Esophagus muscularis mucosa (tissue), 3 donors: Measurements from ENCODE around the gene PTTG1IP.

Source experiments
- POLR2A ChIP-seq: fragments of 450-650 bp; IDR thresholded peaks from one replicate; pipeline ENCODE4 v1.6.1; 2017; ENCODE audit warnings: antibody characterized with exemption, moderate library complexity, mild to moderate bottlenecking, low read depth
- TF ChIP-seq, protein P1 (sequence below), 3 experiments: fragments of 200-600 bp in 2 of 3; fragments of 450-650 bp in 1 of 3; sonication (generic) in 2 of 3; IDR thresholded peaks; one replicate each; pipeline ENCODE4 v1.5.1; 2017 to 2019; ENCODE audit warnings: antibody characterized with exemption in 3 of 3, mild to moderate bottlenecking in 2 of 3, moderate library complexity in 1 of 3

GRCh38 chr21:44918581-44919033 is 45.1 kb upstream of the PTTG1IP start:
- TF ChIP-seq, protein P1, sequence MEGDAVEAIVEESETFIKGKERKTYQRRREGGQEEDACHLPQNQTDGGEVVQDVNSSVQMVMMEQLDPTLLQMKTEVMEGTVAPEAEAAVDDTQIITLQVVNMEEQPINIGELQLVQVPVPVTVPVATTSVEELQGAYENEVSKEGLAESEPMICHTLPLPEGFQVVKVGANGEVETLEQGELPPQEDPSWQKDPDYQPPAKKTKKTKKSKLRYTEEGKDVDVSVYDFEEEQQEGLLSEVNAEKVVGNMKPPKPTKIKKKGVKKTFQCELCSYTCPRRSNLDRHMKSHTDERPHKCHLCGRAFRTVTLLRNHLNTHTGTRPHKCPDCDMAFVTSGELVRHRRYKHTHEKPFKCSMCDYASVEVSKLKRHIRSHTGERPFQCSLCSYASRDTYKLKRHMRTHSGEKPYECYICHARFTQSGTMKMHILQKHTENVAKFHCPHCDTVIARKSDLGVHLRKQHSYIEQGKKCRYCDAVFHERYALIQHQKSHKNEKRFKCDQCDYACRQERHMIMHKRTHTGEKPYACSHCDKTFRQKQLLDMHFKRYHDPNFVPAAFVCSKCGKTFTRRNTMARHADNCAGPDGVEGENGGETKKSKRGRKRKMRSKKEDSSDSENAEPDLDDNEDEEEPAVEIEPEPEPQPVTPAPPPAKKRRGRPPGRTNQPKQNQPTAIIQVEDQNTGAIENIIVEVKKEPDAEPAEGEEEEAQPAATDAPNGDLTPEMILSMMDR (IDR thresholded peaks at IDR 0.05), result no peak
- no peak for TF ChIP-seq POLR2A
